ENCODE data around the gene HGFAC.
"Not testable (repeated sequence)": the region's sequence is repeated elsewhere in the genome, so short reads cannot be mapped to it uniquely, and the experiment has no call there.

HGFAC gene

DNA sequence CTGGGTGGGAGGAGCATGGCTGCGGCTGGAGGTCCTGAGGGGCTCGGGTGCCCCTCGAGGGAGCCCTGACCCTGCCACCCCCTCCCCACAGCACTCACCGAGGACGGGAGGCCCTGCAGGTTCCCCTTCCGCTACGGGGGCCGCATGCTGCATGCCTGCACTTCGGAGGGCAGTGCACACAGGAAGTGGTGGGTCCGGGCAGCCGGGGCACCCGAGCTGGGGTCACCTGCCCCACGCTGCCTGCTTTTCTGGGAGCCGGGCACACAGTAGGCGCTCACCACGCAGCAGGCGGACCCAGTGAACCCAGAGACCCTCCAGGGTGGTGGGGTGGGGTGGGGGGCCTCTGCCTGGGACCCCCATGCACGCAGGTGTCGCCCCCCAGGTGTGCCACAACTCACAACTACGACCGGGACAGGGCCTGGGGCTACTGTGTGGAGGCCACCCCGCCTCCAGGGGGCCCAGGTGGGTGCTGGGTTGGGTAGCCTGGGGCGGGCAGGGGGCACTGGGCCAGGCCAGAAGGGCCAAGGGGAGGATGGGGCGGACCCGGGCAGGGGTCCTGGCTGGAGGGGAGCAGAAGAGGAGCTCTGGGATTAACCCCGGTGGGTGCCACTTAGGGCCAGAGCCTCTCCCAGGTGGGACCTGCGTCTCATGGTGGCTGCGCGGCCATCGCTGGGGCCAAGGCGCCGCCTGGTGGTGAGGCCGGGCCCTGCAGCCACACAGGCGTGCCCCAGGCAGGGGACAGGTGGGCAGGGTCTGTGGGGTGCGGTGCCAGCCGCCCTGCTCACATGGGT lies 1.4 kb downstream of the HGFAC start:
- DNase-seq, result no peak

DNA sequence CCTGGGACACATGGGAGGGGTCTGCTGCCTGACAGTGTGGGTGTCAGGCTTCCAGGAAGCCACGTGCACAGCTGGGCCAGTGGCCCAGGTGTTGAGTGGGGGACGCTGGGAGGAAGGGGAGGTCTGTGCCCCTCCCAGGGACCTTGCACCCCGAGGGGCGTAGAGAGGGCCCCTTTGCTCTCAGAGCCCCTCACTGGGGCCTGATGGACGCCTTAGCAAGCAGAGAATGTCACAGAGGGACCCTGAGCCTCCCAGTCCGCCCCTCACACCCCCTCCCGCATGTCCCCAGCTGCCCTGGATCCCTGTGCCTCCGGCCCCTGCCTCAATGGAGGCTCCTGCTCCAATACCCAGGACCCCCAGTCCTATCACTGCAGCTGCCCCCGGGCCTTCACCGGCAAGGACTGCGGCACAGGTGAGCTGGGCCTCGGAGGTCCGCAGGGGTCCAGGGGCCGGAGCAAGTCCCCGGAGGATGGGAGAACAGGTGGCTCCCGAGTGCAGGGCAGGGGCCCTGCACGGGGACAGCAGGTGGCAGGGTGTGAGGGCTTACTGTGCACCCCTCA lies 2.1 kb downstream of the HGFAC start:
- DNase-seq, result no peak

DNA sequence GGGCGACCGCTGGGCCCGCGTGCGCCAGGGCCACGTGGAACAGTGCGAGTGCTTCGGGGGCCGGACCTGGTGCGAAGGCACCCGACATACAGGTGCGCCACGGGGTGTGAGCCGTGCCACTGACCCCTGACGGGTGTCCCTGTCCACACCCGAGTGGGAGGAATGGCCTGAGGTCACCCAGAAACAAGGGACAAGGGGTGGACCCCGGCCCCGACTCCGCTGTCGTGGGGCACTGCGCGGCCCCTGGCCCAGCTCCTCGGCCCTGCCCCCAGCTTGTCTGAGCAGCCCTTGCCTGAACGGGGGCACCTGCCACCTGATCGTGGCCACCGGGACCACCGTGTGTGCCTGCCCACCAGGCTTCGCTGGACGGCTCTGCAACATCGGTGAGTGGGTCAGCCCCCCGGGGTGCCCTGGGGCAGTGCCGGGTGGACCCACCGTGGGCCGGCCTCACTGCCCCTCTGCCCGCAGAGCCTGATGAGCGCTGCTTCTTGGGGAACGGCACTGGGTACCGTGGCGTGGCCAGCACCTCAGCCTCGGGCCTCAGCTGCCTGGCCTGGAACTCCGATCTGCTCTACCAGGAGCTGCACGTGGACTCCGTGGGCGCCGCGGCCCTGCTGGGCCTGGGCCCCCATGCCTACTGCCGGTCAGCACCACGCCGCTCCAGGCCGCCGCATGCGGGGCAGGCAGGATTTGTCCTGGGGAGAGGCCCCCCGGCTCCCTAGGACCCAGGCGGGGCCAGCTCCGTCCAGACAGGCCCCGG lies 2.8 kb downstream of the HGFAC start:
- no peak for DNase-seq

DNA sequence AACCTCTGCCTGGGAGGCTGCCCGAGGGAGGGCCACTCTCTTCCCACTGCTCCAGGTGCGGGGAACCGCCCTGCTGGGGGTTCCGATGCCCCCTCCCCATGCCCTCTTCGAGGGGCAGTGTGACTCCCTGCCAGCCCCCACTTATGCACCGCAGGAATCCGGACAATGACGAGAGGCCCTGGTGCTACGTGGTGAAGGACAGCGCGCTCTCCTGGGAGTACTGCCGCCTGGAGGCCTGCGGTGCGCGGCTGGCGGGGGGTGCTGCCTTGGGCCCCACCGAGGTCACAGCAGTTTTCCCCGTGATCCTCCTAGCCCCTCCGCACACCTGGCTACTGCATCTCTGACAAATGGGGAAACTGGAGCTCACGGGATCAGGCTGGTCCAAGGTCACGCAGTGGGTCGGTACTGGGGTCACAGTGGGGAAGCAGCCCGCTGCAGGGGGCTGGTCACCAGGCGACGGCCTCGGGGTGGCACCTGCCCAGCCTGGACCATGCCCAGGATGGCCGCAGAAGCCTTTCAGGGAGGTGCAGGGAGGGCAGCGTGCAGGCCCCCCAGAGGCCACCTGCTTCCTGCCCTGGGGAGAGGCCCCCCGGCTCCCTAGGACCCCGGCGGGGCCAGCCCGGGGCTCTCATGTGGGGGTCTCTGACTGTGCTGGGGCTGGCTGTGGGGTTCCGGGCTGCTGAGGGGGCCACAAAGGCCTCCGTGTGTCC lies 3.5 kb downstream of the HGFAC start:
- DNase-seq, result no peak

DNA sequence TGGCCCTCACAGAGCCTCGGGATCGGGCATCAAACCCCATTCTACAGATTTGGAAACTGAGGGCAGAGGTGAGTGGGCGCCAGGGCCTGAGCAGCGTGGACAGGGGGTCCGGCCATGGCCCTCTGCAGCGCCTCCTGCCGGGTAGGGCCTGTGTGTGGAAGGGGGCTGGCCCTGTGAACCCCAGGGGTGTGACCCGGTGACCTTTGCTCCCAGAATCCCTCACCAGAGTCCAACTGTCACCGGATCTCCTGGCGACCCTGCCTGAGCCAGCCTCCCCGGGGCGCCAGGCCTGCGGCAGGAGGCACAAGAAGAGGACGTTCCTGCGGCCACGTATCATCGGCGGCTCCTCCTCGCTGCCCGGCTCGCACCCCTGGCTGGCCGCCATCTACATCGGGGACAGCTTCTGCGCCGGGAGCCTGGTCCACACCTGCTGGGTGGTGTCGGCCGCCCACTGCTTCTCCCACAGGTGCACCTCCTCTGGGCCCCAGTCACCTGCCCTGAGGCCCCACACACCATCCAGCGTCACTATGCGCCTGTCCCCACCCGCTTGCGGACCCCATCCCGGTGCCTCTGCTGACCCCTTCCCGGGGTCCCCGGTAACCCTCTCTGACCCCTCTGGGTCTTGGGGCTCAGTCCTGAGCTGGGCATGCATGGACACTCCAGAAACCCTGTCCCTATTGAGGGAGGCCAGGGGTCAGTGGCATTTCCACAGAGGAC lies 4.2 kb downstream of the HGFAC start:
- no peak for DNase-seq

DNA sequence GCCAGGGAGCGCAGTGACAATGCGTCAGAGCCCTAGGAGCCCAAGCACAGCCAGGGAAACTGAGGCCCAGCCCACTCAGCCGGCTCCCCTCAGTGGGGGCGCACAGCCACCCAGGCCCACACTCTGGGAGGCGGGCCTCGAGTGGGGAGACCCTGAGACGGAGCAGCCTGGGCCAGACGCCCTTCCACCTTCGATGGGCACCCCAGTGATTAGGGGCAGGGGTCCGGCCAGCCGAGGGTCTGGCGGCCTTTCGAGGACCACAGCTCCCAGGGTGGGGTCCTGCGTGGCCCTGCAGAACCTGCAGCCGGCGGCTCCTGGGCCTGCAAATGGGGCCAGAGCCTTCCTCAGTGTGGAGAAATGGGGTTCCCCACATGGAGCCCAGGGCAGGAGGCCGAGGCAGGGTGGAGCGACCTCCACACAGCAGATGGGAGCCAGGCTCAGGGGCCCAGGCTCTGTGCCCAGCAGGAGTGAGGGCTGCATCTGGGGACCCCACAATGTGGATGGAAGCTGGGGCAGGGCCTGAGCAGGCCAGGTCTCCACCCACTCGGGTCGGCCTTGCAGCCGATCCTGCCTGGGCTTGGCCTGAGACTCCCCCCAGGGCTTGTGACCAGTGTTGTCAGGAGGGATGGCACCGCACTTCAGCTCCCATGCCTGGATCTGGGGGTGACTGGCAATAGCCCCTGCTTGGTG lies 5.0 kb downstream of the HGFAC start:
- no peak for DNase-seq

DNA sequence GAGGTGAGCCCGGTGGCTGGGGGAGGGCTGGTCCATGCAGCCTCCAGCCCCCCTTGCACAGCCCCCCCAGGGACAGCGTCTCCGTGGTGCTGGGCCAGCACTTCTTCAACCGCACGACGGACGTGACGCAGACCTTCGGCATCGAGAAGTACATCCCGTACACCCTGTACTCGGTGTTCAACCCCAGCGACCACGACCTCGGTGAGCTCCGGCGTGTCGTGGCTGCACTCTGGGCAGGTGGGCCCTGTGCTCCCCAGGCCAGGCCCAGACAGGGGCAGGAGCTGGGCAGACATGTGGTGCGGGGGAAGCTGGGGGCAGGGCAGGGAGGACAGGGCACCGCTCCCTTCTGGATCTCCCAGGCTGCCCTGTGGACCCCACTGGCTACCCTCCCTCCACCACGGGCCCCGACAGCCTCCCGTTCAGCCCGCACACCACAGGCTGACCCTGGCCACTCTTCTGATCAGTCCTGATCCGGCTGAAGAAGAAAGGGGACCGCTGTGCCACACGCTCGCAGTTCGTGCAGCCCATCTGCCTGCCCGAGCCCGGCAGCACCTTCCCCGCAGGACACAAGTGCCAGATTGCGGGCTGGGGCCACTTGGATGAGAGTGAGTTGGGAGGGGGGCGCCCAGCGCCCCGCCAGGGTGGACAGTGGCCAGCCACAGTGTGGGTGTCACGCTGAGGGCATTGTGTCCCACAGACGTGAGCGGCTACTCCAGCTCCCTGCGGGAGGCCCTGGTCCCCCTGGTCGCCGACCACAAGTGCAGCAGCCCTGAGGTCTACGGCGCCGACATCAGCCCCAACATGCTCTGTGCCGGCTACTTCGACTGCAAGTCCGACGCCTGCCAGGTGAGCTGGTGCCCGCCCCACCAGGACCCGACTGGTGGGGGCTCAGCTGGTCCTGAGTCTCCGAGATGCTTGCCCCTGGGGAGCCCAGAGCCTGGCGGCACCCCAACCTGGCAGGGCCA lies 5.9 kb downstream of the HGFAC start:
- DNase-seq, result no peak

DNA sequence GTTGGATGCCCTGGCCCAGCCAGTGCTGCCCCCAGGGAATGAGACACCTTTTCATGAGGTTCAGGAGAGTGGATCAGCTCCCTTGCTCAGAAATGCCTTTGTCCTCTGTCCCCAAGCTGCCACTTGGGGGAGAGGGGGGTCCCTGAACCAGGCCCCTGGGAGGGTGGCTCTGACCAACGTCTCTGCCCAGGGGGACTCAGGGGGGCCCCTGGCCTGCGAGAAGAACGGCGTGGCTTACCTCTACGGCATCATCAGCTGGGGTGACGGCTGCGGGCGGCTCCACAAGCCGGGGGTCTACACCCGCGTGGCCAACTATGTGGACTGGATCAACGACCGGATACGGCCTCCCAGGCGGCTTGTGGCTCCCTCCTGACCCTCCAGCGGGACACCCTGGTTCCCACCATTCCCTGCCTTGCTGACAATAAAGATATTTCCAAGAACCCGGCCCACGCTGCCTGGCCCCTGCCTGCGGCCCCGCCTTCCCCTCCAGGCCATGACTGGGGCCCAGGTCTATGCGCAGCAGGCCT lies 7.3 kb downstream of the HGFAC start:
- no peak for DNase-seq

DNA sequence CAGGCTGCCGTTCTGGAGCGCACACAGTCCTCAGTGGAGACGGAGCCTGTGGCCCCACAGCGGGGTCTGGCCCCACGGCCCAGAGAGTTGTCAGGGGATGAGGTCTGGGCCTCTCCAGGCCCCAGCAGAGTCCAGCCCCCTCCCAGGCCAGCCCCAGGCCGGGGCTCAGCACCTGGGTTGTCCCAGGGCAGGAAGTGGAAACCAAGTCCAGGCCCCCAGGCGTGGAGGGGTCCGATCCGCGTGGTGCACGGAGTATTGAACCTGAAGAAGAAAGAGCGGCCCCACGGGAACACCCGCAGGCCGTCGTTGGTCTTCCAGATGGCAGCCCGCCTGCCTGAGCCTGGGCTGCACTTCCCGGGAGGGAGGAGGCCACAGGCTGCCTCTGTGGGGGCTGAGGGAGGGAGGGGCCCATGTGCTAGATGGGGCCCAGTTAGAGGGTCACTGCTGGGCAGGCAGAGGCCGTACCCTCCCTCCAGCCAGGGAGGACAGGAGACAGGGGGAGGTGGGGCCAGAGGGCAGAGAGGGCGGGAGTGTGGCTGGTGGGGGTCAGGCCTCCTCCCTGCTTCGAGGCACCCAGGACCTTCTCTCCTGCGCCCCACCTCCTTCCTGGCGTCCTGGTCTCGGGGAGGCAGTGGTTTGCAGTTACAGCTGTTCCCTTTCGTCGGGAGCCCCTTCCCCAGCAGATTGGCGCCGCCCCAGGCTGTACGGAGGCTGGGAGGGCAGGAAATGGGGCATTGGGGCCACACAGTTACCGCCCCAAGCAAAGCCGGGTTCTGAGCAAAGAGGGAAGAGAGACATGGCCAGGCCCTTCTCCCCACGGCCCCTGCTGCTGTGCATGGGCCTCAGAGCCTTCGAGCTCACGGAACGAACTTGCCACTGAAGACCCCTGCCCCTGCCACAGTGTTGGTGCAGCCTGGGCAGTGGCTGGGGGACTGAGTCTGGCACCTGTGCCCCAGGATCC lies 8.1 kb downstream of the HGFAC start:
- no peak for DNase-seq

DNA sequence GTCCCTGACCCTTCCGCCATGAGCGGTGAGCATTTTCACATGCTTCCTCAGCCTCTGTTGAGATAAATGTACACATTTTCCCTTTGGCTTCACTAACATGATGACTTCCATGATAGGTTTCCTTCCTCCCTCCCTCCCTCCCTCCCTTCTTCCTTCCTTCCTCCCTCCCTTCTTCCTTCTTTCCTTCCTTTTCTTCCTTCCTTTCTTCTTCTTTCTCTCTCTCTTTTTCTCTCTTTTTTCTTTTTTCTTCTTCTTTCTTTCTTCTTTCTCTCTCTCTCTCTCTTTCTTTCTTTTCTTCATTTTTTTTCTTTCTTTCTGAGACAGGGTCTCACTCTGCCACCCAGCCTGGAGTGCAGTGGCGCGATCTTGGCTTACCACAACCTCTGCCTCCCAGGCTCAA lies 8.9 kb downstream of the HGFAC start:
- no peak for DNase-seq

DNA sequence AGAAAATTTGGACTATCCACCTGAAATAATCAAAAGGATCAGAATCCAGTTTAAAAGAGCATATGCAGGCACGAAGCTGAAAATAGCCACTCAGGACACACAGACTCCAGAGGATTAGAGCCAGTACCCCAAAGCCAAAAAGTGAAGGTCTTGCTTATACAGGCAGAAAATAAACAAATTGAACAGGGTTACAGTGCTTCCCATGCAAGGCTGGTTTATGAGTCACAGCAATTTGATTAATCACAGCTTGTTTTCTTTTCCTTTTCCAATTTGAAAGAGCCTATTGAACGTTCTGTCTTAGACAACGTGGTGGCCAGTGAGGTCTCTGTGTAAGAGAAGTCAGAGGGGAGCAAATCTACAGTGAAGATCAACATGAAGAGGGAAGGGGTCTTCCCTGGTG lies 10.2 kb downstream of the HGFAC start:
- no peak for DNase-seq

DNA sequence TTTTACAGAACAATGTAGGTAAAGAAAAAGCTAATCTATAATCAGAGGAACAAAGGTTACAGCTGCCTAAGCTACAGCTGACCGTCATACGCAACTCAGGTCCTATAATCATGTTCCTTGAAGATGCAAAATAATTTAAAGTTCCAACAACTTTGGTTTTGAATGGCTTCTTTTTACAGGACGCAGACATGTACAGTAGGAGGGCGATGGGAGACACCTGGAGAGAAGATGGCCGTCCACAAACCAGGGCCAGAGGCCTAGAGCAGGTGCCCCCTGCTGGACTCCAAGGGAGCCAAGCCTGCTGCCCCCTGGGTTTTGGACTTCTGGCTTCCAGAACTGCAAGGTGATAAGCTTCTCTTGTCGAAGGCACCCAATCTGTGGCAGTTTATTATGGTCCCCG lies 10.6 kb downstream of the HGFAC start:
- no peak for DNase-seq

DNA sequence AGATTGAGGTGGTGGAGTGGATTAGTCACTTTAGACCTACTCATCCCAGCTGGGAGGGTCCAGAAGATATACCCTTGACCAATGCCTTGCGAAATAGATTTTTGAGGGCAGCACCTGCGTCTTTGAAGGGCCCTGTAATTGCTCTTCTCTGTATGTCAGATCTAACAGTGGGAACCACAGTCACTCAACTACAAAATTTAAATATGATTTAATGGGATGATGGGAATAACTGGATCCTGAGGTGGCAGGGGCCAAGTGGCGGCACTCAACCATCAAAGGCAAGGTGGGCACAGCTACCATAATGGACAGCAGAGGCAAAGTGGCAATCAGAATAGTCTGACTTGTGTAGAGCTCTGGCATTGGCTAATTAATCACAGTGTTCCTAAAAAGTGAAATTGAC lies 13.8 kb downstream of the HGFAC start:
- not testable (repeated sequence) for DNase-seq

DNA sequence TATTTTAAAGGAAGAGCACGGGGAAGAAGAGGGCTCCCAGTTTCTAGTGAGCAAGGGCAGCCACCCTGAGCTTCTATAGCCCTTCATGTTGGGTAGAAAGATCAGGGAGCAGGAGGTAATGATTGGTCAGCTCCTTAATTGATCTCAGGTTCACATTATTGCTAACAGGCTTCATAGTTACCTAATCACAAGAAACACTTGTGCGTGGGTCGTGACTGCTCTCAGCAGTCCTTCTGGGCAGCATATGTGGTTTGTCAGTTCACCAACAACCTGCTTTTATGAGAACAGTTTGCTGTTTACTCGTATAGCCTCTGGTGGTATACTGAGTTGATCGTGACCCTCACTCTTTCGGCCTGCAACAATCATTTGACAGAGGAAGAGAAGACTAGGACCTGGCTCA lies 16.6 kb downstream of the HGFAC start:
- DNase-seq, result no peak

DNA sequence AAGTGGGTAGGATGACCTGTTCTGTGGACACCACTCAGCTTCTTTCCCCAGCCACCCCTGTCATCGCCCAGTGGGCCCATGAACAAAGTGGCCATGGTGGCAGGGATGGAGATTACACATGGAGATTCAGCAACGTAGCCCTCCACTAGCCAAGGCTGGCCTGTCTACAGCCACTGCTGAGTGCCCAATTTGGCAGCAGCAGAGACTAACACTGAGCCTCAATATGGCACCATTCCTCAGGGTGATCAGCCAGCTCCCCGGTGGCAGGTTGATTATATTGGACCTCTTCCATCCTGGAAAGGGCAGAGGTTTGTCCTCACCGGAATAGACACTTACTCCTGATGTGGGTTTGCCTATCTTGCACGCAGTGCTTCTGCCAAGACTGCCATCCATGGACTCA lies 17.4 kb downstream of the HGFAC start:
- DNase-seq, result not testable (repeated sequence)

DNA sequence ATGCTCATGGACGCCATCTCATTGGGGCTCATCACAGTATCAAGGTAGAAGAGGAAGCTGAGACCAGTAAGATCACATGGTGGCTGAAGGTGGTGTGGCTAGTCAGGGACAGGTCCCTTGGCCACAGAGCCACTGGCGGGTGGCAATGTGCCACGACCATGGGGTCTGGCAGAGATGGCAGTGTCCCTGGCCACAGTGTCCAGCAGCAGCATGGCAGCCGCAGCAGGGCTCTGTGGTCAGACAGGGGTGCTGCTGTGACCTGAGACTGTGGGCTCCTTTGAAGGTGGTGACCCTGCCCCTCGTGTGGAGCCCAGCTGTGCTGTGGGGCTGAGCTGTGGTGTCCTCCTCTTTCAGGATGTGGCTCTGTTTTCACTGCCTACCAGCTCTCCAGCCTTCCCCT lies 19.2 kb downstream of the HGFAC start:
- DNase-seq, result no peak

DNA sequence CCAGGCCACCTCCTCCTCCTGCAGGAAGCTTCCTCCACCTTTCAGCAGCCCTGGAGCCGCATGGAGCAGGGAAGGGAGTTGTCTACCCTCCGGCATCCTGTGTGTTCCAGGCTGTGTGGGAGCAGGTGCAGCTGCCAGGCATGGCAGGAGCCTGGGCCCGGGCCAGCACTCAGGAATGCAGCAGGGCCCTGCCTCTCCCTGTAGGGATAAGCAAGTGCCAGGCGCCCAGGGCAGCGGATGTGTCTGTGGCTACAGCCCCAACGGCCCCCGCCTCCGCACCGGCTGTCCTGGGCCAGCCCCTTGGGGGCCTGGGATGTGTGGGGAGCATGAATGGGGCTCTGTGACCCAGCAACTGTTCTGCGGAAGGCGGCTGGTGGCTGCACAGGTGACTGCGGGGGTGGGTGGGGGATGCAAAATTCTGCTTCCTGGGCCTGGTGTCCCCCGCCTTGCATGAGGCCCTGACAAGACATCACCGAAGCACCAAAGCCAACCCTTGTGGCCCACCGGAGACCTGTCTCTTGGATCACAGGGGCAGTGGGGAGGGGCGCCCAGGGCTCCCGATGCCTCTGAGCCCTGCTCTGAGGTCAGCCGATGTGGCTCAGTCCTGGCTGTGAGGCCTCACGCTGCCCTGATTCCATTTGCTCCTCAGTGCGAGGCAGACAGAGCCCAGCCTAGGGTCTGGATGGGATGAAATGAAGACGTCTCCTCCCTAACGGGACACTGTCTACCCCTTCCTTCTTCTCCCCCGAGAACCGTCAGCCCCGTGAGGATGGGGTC lies 19.9 kb downstream of the HGFAC start:
- DNase-seq, result peak; percentile 66

DNA sequence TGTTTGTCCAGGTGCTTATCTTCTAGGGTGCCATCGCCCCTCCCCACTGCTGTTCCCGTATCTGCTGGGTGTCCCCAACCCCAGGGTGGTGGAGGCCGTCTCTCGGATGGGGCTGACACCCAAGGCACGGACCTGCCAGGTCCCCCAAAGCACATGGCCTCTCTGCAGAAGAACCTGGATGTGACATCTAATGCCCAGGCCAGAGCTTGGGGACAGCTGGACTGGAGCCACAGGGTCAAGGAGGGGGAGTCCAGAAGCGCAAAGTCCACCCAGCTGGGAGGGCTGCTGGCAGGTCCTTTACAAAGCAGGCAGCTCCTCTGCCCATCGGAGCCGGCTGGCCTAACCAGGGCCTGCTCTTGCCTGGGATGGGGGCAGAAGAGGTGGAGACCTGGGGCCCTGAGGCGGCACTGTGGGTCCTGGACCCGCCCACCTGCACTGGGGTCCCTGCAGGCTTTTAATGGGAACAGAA lies 20.6 kb downstream of the HGFAC start:
- peak; percentile 45 for DNase-seq
